GM21367 (cell line): ENCODE results near the gene DBN1.

Experiments used
- ATAC-seq: cut with Tn5 transposase; IDR thresholded peaks from one replicate; pipeline ENCODE4 v1.9.1; 2021; ENCODE audit not compliant: unreplicated experiment

The DBN1 gene

DNA sequence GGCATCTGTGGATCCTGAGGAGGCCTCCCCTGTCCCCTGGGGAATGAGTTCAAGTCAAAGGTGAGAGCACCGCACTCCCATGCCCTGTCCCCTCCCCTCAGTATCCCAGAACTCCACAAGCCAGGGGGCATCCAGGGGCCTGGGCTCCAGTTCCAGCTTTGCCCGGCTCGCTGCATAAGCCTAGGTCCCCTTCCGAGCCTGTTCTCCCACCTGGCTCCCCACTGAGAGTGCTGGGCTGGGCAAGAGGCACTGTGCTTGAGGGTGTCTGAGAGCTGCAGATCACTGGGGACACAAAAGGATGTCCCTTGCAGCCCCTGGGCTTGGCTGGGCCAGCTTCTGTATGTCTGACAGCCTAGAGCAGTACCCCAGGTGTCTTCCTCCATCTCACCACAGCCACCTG is 31.6 kb upstream of the DBN1 start:
- ATAC-seq = no peak

DNA sequence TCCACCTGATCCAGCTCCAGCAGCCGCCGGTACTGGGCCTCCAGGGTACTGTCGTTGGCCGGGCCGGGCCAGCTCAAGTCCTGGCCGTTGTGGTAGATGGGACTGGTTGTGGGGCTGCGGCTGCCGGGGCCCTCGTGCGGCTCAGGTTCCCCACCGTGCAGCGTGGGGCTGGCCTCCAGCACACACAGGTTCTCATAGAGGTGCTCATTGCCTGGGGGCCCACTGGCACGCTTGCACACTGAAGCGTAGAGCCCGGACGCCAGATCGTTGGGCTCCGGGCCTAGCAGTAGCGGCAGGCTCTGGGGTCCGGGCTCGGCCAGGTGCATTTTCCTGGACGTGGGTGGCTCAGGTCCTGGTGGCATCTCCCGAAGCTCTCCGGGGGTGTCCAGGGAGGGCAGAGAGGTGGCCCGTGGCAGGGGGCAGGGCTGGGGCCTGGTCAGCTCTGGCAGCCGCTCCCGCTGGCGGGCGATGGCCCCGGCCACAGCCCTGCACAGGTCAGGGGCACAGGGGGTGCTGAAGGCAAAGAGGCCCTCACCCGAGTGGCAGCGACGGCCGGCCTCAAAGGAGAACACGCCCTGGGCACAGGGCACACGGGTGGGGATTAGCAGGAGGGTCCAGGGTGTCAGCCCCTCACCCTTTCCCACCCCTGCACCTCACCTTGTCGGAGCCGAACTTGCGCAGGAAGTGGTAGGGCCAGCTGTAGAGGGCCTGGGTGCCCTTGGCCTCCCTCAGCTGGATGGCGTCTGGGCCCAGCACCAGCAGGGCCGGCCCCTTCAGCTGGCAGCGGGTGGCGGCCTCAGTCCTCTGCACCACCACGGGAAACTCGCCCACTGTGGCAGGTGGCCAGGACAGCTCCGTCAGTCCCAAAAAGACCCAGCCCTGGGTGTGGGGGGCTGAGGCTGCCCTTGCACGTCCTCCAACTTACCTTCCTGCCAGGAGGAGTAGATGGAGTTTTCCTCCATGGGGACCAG is 30.9 kb upstream of the DBN1 start:
- ATAC-seq = no peak

- ATAC-seq = no peak
Measured at GRCh38 chr5:177503351-177504085, 30.1 kb upstream of the DBN1 start.

GRCh38 chr5:177502886-177503285 is 29.5 kb upstream of the DBN1 start:
- ATAC-seq = no peak

GRCh38 chr5:177501874-177502678 is 28.6 kb upstream of the DBN1 start:
- no peak for ATAC-seq

GRCh38 chr5:177500685-177501522 is 27.5 kb upstream of the DBN1 start:
- ATAC-seq = no peak

- ATAC-seq = no peak
Measured at GRCh38 chr5:177499842-177500241, 26.4 kb upstream of the DBN1 start.

GRCh38 chr5:177498013-177498787 is 24.8 kb upstream of the DBN1 start:
- ATAC-seq = no peak

- peak; percentile 70 for ATAC-seq
Measured at GRCh38 chr5:177497292-177498012, 24.0 kb upstream of the DBN1 start, which contains the start of gene PDLIM7. Gene PDLIM7 (minus strand): TSS chr5:177497604. CDS start chr5:177496512, 1,092 bp downstream.

- no peak for ATAC-seq
Measured at GRCh38 chr5:177496727-177497291, 23.4 kb upstream of the DBN1 start.

- no peak for ATAC-seq
Measured at GRCh38 chr5:177496070-177496726, 22.8 kb upstream of the DBN1 start.

DNA sequence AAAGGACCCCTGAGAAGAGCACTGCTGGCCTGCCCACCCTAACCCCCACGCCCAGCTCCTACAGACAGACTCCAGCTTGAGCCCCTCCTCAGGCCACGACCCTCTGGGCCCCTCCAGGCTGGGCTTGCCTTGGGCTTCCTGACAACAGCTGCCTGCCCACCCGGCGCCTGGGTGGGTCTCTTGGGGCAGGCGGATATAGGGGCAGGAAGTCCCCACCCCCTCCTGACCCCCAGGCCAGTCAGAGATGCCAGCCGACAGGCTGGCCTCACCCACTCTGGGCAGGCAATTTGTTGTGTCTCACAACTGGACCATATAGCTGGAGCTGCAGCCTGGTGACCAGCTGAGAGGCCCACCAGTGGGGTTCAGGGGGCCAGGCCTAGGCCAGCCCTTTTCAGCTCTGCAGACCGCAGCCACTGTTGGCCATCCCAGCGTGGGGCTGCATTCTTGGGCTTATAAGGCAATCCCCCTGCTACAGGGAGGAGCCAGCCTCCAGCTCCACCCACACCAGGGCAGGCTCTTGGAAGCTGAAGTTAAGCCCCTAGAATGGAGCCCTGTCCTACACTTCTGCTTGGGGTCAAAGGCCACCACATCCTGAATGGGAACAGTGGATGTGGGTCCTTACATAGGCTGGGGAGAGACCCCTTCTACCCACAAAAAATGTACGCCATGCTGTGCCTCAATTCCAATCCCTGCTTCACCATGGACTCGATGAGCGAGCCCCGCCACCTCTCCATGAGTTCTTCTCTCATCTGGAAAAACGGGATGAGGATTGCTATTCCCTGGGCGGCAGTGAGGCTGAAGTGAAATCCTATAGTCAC is 22.0 kb upstream of the DBN1 start:
- ATAC-seq = no peak

GRCh38 chr5:177494346-177495195 is 21.1 kb upstream of the DBN1 start:
- ATAC-seq = no peak

DNA sequence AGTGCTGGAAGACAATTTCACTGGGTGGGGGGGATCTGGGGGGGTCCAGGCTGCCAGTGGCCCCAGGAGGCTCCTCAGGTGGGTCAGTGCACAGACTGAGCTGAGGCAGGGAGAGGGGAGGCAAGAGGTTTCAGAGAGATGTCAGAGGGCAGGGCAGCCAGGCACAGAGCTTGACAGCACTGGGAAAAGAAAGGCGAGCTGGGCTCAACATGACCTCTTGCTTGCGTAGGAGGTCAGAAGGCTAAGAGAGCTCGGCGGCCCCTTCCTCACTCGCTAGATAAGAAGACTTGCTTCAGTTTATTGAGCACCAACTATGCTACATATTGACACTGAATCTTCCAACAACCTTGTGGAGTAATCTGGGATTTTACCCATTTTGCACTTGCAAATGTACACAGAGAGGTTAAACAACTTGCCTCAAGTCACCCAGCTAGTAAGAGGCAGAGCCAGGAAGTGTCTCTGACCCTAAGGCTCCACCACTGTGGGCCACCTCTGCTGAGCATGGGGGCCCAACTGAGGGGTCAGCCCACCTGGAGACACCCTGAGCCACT is 20.4 kb upstream of the DBN1 start:
- no peak for ATAC-seq

- ATAC-seq = no peak
Measured at GRCh38 chr5:177492841-177493240, 19.4 kb upstream of the DBN1 start.
